Measurements from ENCODE around the gene CST4. TPM values are rescaled to one million over a fixed set of nuclear protein-coding genes. Genes with fewer than 3 reads are reported as not detected.
A peak's percentile ranks its signal among the peaks of the same experiment; 100 is the strongest.

The CST4 gene
- total RNA-seq, 2 donors from 2014 or later: not detected

GRCh38 chr20:23640671-23641667 is 47.9 kb downstream of the CST4 start:
- DNase-seq (ENCODE audit: low spot score): no peak
- Histone ChIP-seq H3K4me3 (no peak overlapping the region), H3K36me3 (no peaks in the 10 kb centered on the region), H3K4me1 (peaks cover 0 to 23% of the 10 kb centered on the region in 2 donors), H3K9me3 (no peaks in the 10 kb centered on the region), H3K27me3 (no peaks in the 10 kb centered on the region), H3K27ac (no peak overlapping the region)
- TF ChIP-seq CTCF (IDR thresholded peaks at IDR 0.05): no peak

- peaks cover 0 to 31% of the 10 kb centered on the region in 2 donors for H3K4me1 ChIP-seq
- DNase-seq (ENCODE audit: low spot score): no peak
- H3K4me3 ChIP-seq: no peak overlapping the region
- H3K9me3 ChIP-seq: no peaks in the 10 kb centered on the region
- TF ChIP-seq CTCF (IDR thresholded peaks at IDR 0.05): no peak
- no peak overlapping the region for H3K27ac ChIP-seq
- H3K36me3 ChIP-seq: no peaks in the 10 kb centered on the region
- no peaks in the 10 kb centered on the region for H3K27me3 ChIP-seq
Measured at GRCh38 chr20:23640018-23640601, 48.7 kb downstream of the CST4 start.

- Histone ChIP-seq H3K27ac (no peak overlapping the region), H3K9me3 (no peaks in the 10 kb centered on the region), H3K27me3 (no peaks in the 10 kb centered on the region), H3K4me1 (peaks cover 0 to 37% of the 10 kb centered on the region in 2 donors), H3K36me3 (no peaks in the 10 kb centered on the region), H3K4me3 (no peak overlapping the region)
- no peak for TF ChIP-seq CTCF (IDR thresholded peaks at IDR 0.05)
- DNase-seq (ENCODE audit: low spot score): no peak
Measured at GRCh38 chr20:23639490-23639958, 49.3 kb downstream of the CST4 start.

- H3K9me3 ChIP-seq: no peaks in the 10 kb centered on the region
- no peaks in the 10 kb centered on the region for H3K27me3 ChIP-seq
- DNase-seq (ENCODE audit: low spot score): no peak
- H3K4me3 ChIP-seq: no peak overlapping the region
- peaks cover 0 to 49% of the 10 kb centered on the region in 2 donors for H3K4me1 ChIP-seq
- peaks cover 10% of the 10 kb centered on the region for H3K36me3 ChIP-seq
- no peak for TF ChIP-seq CTCF (IDR thresholded peaks at IDR 0.05)
- peak overlapping the region in 1 of 2 donors; percentile 98 for H3K27ac ChIP-seq
Measured at GRCh38 chr20:23638309-23638708, 50.5 kb downstream of the CST4 start.

- Histone ChIP-seq H3K27ac (peak within 1 kb of the TSS; percentile 98), H3K9me3 (no peaks in the 10 kb centered on the region), H3K4me3 (peak within 1 kb of the TSS; percentile 83 to 97), H3K27me3 (no peaks in the 10 kb centered on the region), H3K36me3 (peaks cover 18% of the 10 kb centered on the region), H3K4me1 (peaks cover 0 to 50% of the 10 kb centered on the region in 2 donors)
- peak in 1 of 2 donors; percentile 45 for TF ChIP-seq CTCF (IDR thresholded peaks at IDR 0.05)
- DNase-seq (ENCODE audit: low spot score): peak; percentile 89
Measured at GRCh38 chr20:23637282-23638221, 51.3 kb downstream of the CST4 start, which contains the start of gene CST3. CST3 (minus strand) TSS chr20:23637955; CDS start chr20:23637862, 93 bp downstream.

Measured in right atrium auricular region (tissue), 2 donors.